Muscle of leg (tissue), 11 donors: Measurements from ENCODE around the gene SIX2. TPM values are rescaled to one million over a fixed set of nuclear protein-coding genes. Genes with fewer than 3 reads are reported as not detected.

Source experiments
- DNase-seq: peaks from one replicate; pipeline ENCODE4 v3.0.0; 2013
- H3K27ac ChIP-seq: one replicate; pipeline ENCODE4 v1.5.1; 2013; ENCODE audit warnings: mild to moderate bottlenecking, low read length, control low read depth
- H3K27me3 ChIP-seq: one replicate; pipeline ENCODE4 v1.6.1; 2013; ENCODE audit warnings: low read length; ENCODE audit not compliant: control insufficient read depth, insufficient read depth
- H3K36me3 ChIP-seq: one replicate; pipeline ENCODE4 v1.6.1; 2013; ENCODE audit warnings: low read length; ENCODE audit not compliant: control insufficient read depth, insufficient read depth
- H3K4me1 ChIP-seq: one replicate; pipeline ENCODE4 v1.6.1; 2013; ENCODE audit warnings: low read length; ENCODE audit not compliant: control insufficient read depth, insufficient read depth
- H3K4me3 ChIP-seq: one replicate; pipeline ENCODE4 v1.5.1; 2013; ENCODE audit warnings: low read length, control low read depth
- H3K9me3 ChIP-seq: replicated peaks from 2 replicates; pipeline ENCODE4 v1.6.1; 2013; ENCODE audit warnings: low read depth, low read length; ENCODE audit not compliant: control insufficient read depth
- WGBS: methylation state at CpG from one replicate; pipeline ENCODE4 v1.1.5; 2013; ENCODE audit warnings: missing lambda C conversion rate; ENCODE audit not compliant: insufficient coverage; 5-methylcytosine and 5-hydroxymethylcytosine counted together
- polyA plus RNA-seq, 8 donors: library from polyadenylated mRNA; unstranded; fragments of 120-200 nt; gene quantifications; one replicate each; pipeline versions ENCODE4 v1.2.1 to v1.2.3, GENCODE V29; 2013; ENCODE audit warnings: inconsistent platforms in 1 of 8, low replicate concordance in 1 of 8; ENCODE audit not compliant: insufficient read length in 8 of 8, insufficient read depth in 1 of 8
- total RNA-seq: library from RNA; stranded (reverse); fragments of 120-200 nt; gene quantifications from one replicate; pipeline ENCODE4 v1.2.4, GENCODE V29; 2013

Gene SIX2
- total and polyA plus RNA-seq, 9 donors: 3.3 to 20.0 (median 15.6) TPM

- Histone ChIP-seq H3K27ac (no peak overlapping the region), H3K27me3 (peaks cover 80% of the 10 kb centered on the region), H3K9me3 (no peaks in the 10 kb centered on the region), H3K4me3 (no peak overlapping the region), H3K36me3 (no peaks in the 10 kb centered on the region), H3K4me1 (peaks cover 35% of the 10 kb centered on the region)
- WGBS: under 1% methylated on average over 31 of the region's 38 CpGs
- DNase-seq: peak; percentile 73
Observed at GRCh38 chr2:44955593-44956392, 53.5 kb downstream of the SIX2 start.

Other genes with a start within 250 kb of the SIX2 start
- not detected for gene SIX3, start 67.8 kb downstream of the SIX2 start, total RNA-seq
- gene SIX3, start 67.8 kb downstream of the SIX2 start, polyA plus RNA-seq: under 1 TPM in 2 of 8 donors, not detected in 6; 0.04 to 0.06 TPM